ENCODE data around the gene LAPTM4A. TPM values are rescaled to one million over a fixed set of nuclear protein-coding genes. Genes with fewer than 3 reads are reported as not detected.

Gene LAPTM4A
- total RNA-seq, 1 experiment from 2014 or later = 123 TPM

DNA sequence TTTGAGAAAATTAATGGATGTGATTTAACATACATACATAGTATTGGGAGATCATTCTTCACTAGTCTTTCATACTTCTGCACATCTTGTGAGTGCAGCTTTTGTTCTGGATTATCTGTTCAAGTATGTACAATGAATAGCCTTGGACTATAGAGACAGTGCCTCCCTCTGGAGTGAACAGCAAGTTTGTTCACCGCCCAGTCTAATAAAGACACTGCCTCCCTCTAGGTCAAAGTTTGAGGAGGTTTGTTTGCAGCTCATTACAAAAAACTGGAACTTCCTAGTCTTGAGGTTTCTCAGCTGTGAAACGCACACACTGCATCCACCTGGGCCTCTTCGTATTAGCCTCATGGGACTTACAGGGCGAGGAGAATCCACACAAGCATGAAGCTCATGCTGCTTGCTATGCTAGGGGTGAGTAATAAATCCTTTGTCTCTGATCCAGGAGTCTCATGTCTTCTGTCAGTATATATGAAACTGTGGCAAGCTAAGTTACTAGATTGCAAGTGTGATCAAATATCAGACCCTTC lies 26.0 kb upstream of the LAPTM4A start:
- in situ Hi-C loops (cut with HindIII; ENCODE audit: low pct_unique_long_range_greater_than_20kb, low sequenced_read_pairs) (no loop called here), intact Hi-C loops (cut with micrococcal nuclease; ENCODE audit: unreplicated experiment) (no loop called here)
- Histone ChIP-seq H3K9me3 (ENCODE audit: control insufficient read depth, insufficient read depth, low read depth, low read length) (no peaks in the 10 kb centered on the region), H3K4me3 (ENCODE audit: low read depth in 2 of 2, low read length in 2 of 2) (no peak overlapping the region), H3K27me3 (ENCODE audit: control insufficient read depth, insufficient read depth, low read length) (no peaks in the 10 kb centered on the region), H3K27ac (ENCODE audit: low read length) (no peak overlapping the region), H3K4me1 (ENCODE audit: control insufficient read depth, insufficient read depth, low read length) (no peaks in the 10 kb centered on the region), H3K36me3 (ENCODE audit: control insufficient read depth, insufficient read depth, low read length) (no peaks in the 10 kb centered on the region)
- DNase-seq (ENCODE audit: low read depth, low spot score) (no peak), ATAC-seq (no peak)
- CTCF ChIA-PET = no interaction called here
- TF ChIP-seq, protein P1, sequence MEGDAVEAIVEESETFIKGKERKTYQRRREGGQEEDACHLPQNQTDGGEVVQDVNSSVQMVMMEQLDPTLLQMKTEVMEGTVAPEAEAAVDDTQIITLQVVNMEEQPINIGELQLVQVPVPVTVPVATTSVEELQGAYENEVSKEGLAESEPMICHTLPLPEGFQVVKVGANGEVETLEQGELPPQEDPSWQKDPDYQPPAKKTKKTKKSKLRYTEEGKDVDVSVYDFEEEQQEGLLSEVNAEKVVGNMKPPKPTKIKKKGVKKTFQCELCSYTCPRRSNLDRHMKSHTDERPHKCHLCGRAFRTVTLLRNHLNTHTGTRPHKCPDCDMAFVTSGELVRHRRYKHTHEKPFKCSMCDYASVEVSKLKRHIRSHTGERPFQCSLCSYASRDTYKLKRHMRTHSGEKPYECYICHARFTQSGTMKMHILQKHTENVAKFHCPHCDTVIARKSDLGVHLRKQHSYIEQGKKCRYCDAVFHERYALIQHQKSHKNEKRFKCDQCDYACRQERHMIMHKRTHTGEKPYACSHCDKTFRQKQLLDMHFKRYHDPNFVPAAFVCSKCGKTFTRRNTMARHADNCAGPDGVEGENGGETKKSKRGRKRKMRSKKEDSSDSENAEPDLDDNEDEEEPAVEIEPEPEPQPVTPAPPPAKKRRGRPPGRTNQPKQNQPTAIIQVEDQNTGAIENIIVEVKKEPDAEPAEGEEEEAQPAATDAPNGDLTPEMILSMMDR (IDR thresholded peaks at IDR 0.05) = no peak
- no peak for TF ChIP-seq TCF7L2 (IDR thresholded peaks at IDR 0.05; ENCODE audit: low read depth, low read length)
- no peak for TF ChIP-seq SIN3A (IDR thresholded peaks at IDR 0.05; ENCODE audit: borderline replicate concordance, insufficient read depth, low read depth, low read length)
- TF ChIP-seq, protein P2, sequence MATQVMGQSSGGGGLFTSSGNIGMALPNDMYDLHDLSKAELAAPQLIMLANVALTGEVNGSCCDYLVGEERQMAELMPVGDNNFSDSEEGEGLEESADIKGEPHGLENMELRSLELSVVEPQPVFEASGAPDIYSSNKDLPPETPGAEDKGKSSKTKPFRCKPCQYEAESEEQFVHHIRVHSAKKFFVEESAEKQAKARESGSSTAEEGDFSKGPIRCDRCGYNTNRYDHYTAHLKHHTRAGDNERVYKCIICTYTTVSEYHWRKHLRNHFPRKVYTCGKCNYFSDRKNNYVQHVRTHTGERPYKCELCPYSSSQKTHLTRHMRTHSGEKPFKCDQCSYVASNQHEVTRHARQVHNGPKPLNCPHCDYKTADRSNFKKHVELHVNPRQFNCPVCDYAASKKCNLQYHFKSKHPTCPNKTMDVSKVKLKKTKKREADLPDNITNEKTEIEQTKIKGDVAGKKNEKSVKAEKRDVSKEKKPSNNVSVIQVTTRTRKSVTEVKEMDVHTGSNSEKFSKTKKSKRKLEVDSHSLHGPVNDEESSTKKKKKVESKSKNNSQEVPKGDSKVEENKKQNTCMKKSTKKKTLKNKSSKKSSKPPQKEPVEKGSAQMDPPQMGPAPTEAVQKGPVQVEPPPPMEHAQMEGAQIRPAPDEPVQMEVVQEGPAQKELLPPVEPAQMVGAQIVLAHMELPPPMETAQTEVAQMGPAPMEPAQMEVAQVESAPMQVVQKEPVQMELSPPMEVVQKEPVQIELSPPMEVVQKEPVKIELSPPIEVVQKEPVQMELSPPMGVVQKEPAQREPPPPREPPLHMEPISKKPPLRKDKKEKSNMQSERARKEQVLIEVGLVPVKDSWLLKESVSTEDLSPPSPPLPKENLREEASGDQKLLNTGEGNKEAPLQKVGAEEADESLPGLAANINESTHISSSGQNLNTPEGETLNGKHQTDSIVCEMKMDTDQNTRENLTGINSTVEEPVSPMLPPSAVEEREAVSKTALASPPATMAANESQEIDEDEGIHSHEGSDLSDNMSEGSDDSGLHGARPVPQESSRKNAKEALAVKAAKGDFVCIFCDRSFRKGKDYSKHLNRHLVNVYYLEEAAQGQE (IDR thresholded peaks at IDR 0.05; ENCODE audit: insufficient read depth in 1 of 2, low read depth in 2 of 2, low read length in 1 of 2) = no peak
- no peak for TF ChIP-seq POLR2AphosphoS5 (IDR thresholded peaks at IDR 0.05; ENCODE audit: low read depth, low read length)
- BruUV-seq (replicated peaks) = no TSS peak
- POLR2A ChIA-PET = no interaction called here

DNA sequence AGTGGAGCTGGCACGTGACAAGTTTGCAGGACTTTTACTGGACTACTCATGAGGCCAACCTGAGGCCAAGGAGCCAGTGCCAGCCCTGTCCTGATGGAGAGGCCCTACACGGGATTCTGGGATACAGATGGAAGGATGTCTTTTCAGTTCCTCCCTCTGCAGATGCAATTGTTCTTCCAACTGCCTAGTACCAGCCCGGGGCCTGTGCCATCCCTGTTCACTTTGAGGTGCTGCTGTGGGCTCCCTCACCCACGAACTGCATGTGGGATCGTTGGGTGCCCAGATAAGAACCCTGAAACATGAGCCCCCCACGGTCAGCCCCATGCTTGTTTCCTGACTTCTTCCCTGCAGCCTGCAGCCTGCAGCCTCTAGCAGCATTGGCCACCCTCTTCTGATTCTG lies 25.3 kb upstream of the LAPTM4A start:
- DNase-seq (ENCODE audit: low read depth, low spot score) = no peak
- no peaks in the 10 kb centered on the region for H3K27me3 ChIP-seq (ENCODE audit: control insufficient read depth, insufficient read depth, low read length)
- POLR2A ChIA-PET = no interaction called here
- no peak overlapping the region for H3K4me3 ChIP-seq (ENCODE audit: low read depth in 2 of 2, low read length in 2 of 2)
- H3K9me3 ChIP-seq (ENCODE audit: control insufficient read depth, insufficient read depth, low read depth, low read length) = no peaks in the 10 kb centered on the region
- no peak for TF ChIP-seq POLR2AphosphoS5 (IDR thresholded peaks at IDR 0.05; ENCODE audit: low read depth, low read length)
- TF ChIP-seq, protein P2 (IDR thresholded peaks at IDR 0.05; ENCODE audit: insufficient read depth in 1 of 2, low read depth in 2 of 2, low read length in 1 of 2) = no peak
- intact Hi-C loops (cut with micrococcal nuclease; ENCODE audit: unreplicated experiment) = no loop called here
- no peaks in the 10 kb centered on the region for H3K36me3 ChIP-seq (ENCODE audit: control insufficient read depth, insufficient read depth, low read length)
- CTCF ChIA-PET = no interaction called here
- H3K4me1 ChIP-seq (ENCODE audit: control insufficient read depth, insufficient read depth, low read length) = no peaks in the 10 kb centered on the region; the same call in 1 of the 2 replicates
- H3K27ac ChIP-seq (ENCODE audit: low read length) = no peak overlapping the region
- no TSS peak for BruUV-seq (replicated peaks)
- no peak for ATAC-seq
- in situ Hi-C loops (cut with HindIII; ENCODE audit: low pct_unique_long_range_greater_than_20kb, low sequenced_read_pairs) = no loop called here
